Activated naive CD8-positive, alpha-beta T cell treated with anti-CD3 and anti-CD28 coated beads, Interleukin-2, amount 50 U/mL, for 24 hours (primary cell): ENCODE results near the gene KMT2D.

ENCODE experiments used
- ATAC-seq: fragments of 150-1000 bp; cut with Tn5 transposase; one replicate; pipeline ENCODE4 v1.10.0; 2021
- DNase-seq: peaks from one replicate; pipeline ENCODE4 v3.0.0; 2021
- H3K27ac Mint-ChIP-seq: one replicate; pipeline ENCODE4 v1.8.0; 2021; ENCODE audit warnings: mild to moderate bottlenecking, mixed read lengths
- H3K27me3 Mint-ChIP-seq: one replicate; pipeline ENCODE4 v1.8.0; 2021; ENCODE audit warnings: mixed read lengths
- H3K36me3 Mint-ChIP-seq: one replicate; pipeline ENCODE4 v1.8.0; 2021; ENCODE audit warnings: low read depth, mixed read lengths
- H3K4me1 Mint-ChIP-seq: one replicate; pipeline ENCODE4 v1.8.0; 2021; ENCODE audit warnings: mixed read lengths
- H3K4me3 Mint-ChIP-seq: one replicate; pipeline ENCODE4 v1.8.0; 2021; ENCODE audit warnings: mild to moderate bottlenecking, moderate library complexity, mixed read lengths
- H3K9me3 Mint-ChIP-seq: one replicate; pipeline ENCODE4 v1.8.0; 2021; ENCODE audit warnings: mixed read lengths

Gene KMT2D, protein sequence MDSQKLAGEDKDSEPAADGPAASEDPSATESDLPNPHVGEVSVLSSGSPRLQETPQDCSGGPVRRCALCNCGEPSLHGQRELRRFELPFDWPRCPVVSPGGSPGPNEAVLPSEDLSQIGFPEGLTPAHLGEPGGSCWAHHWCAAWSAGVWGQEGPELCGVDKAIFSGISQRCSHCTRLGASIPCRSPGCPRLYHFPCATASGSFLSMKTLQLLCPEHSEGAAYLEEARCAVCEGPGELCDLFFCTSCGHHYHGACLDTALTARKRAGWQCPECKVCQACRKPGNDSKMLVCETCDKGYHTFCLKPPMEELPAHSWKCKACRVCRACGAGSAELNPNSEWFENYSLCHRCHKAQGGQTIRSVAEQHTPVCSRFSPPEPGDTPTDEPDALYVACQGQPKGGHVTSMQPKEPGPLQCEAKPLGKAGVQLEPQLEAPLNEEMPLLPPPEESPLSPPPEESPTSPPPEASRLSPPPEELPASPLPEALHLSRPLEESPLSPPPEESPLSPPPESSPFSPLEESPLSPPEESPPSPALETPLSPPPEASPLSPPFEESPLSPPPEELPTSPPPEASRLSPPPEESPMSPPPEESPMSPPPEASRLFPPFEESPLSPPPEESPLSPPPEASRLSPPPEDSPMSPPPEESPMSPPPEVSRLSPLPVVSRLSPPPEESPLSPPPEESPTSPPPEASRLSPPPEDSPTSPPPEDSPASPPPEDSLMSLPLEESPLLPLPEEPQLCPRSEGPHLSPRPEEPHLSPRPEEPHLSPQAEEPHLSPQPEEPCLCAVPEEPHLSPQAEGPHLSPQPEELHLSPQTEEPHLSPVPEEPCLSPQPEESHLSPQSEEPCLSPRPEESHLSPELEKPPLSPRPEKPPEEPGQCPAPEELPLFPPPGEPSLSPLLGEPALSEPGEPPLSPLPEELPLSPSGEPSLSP (N-terminal part only)

GRCh38 chr12:49060237-49061156, at the start of gene KMT2D:
Gene KMT2D, minus strand, starts transcription at chr12:49060794. Its CDS starts 5,470 bp downstream, at chr12:49055324.
- Mint-ChIP-seq H3K36me3 (peaks cover 12% of the 10 kb centered on the region), H3K4me3 (peak within 1 kb of the TSS; percentile 97), H3K4me1 (peaks cover 44% of the 10 kb centered on the region), H3K9me3 (no peaks in the 10 kb centered on the region), H3K27me3 (no peaks in the 10 kb centered on the region), H3K27ac (peak within 1 kb of the TSS; percentile 95)
- ATAC-seq: peak; percentile 78
- peak; percentile 89 for DNase-seq

GRCh38 chr12:49109641-49110463, 49.3 kb upstream of the KMT2D start:
- DNase-seq (no peak), ATAC-seq (no peak)
- peaks cover 28% of the 10 kb centered on the region for H3K4me1 Mint-ChIP-seq

DNA sequence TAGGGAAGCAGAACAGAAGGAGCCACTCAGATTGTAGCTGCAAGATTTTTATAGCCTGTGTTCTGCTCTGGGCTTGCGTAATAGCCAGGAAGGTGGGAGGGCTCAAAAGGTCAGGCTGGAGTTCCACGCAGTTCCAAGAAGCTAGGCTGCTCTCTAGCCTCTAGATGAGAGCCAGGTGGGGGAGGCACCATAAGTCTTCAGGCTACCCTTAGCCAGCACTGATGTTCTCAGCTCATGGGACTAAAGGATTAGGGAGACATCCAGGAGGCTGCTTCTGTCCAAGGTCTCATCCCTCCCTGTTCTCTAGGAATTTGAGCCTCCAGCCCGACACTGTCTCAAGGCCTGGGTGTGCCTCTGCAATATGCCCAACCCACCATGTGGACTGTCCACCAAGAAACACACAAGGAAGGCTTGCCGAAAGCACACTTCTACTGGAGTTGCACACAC, 48.4 kb upstream of the KMT2D start:
- DNase-seq: no peak
- H3K27ac Mint-ChIP-seq: no peak overlapping the region
- peaks cover 4% of the 10 kb centered on the region for H3K36me3 Mint-ChIP-seq

More at GRCh38 chr12:49109641-49110463, 49.3 kb upstream of the KMT2D start:
- Mint-ChIP-seq H3K36me3 (peaks cover 4% of the 10 kb centered on the region), H3K27me3 (no peaks in the 10 kb centered on the region), H3K4me3 (peak overlapping the region; percentile 91), H3K9me3 (no peaks in the 10 kb centered on the region), H3K27ac (peak overlapping the region; percentile 89)

DNA sequence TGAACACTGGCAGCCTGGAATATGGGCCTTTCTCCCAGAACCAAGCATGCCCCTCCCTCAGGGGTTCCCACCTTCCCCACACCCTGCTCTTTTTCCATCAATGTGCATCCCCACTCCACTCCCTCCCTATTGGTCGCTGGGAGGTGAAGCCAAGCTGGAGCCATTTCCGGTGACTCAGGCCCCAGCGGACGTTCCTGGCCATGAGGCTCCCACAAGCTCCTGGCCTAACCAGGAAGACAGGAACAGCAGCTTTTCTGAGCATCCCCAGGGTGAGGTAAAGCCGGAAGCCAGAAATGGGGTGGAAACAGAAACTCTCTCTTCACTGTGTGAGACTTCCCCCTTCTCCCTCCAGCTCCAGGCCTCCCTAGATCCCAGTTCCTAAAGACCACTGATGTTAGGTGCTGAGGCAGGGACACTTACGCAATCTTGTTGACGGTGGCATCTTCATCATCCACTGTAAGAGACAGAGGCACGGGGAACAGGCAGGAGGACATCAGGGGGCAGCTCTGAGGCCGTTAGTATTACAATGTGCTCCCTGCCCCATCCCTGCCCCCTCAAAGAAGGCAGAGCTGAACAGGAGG, 45.0 kb upstream of the KMT2D start:
- ATAC-seq (no peak), DNase-seq (no peak)
- H3K36me3 Mint-ChIP-seq: peaks cover 4% of the 10 kb centered on the region
- no peak overlapping the region for H3K4me3 Mint-ChIP-seq
- no peaks in the 10 kb centered on the region for H3K9me3 Mint-ChIP-seq
- no peak overlapping the region for H3K27ac Mint-ChIP-seq
- peaks cover 22% of the 10 kb centered on the region for H3K4me1 Mint-ChIP-seq
- no peaks in the 10 kb centered on the region for H3K27me3 Mint-ChIP-seq

More for the DNA sequence above, 48.4 kb upstream of the KMT2D start:
- Mint-ChIP-seq H3K4me1 (peaks cover 28% of the 10 kb centered on the region), H3K27me3 (no peaks in the 10 kb centered on the region), H3K9me3 (no peaks in the 10 kb centered on the region), H3K4me3 (peak overlapping the region; percentile 91)
- no peak for ATAC-seq

DNA sequence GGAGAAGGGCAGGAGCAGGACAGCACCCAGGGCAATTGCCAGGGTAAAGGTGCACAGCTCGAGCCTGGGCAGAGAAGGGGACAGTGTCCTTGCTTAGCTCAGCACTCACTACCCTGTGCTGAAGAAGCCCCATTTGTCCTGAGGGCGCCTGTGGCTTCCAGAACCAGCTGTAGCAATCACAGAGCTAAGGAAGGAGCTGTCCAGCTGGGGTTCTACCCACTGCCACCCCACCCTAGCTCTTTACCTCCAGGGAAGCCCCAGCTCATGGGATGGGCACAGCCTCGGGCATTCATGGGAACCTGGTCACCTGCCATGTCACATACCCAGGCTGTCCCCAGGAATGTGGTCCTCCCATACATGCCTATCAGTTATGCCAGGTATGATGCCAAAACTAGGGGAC, 44.2 kb upstream of the KMT2D start:
- DNase-seq (no peak), ATAC-seq (no peak)
- no peak overlapping the region for H3K27ac Mint-ChIP-seq
- H3K36me3 Mint-ChIP-seq: peaks cover 4% of the 10 kb centered on the region
- no peak overlapping the region for H3K4me3 Mint-ChIP-seq
- no peaks in the 10 kb centered on the region for H3K9me3 Mint-ChIP-seq
- no peaks in the 10 kb centered on the region for H3K27me3 Mint-ChIP-seq
- peaks cover 18% of the 10 kb centered on the region for H3K4me1 Mint-ChIP-seq

GRCh38 chr12:49100380-49100779, 39.8 kb upstream of the KMT2D start:
- H3K4me1 Mint-ChIP-seq: no peaks in the 10 kb centered on the region
- H3K4me3 Mint-ChIP-seq: no peak overlapping the region
- H3K27ac Mint-ChIP-seq: no peak overlapping the region
- peaks cover 4% of the 10 kb centered on the region for H3K27me3 Mint-ChIP-seq
- no peak for ATAC-seq
- H3K36me3 Mint-ChIP-seq: peaks cover 5% of the 10 kb centered on the region
- no peaks in the 10 kb centered on the region for H3K9me3 Mint-ChIP-seq
- DNase-seq: no peak

- H3K36me3 Mint-ChIP-seq: peaks cover 5% of the 10 kb centered on the region
- no peaks in the 10 kb centered on the region for H3K9me3 Mint-ChIP-seq
Measured at GRCh38 chr12:49098703-49099102, 38.1 kb upstream of the KMT2D start.

GRCh38 chr12:49098035-49098451, 37.4 kb upstream of the KMT2D start:
- Mint-ChIP-seq H3K9me3 (no peaks in the 10 kb centered on the region), H3K4me1 (peaks cover 12% of the 10 kb centered on the region), H3K36me3 (peaks cover 5% of the 10 kb centered on the region), H3K27me3 (peaks cover 22% of the 10 kb centered on the region), H3K4me3 (no peak overlapping the region), H3K27ac (no peak overlapping the region)
- ATAC-seq: peak; percentile 45
- peak; percentile 72 for DNase-seq

More at GRCh38 chr12:49098703-49099102, 38.1 kb upstream of the KMT2D start:
- no peak overlapping the region for H3K27ac Mint-ChIP-seq
- DNase-seq: no peak
- H3K4me3 Mint-ChIP-seq: no peak overlapping the region
- ATAC-seq: no peak
- H3K4me1 Mint-ChIP-seq: peaks cover 7% of the 10 kb centered on the region
- peaks cover 16% of the 10 kb centered on the region for H3K27me3 Mint-ChIP-seq

DNA sequence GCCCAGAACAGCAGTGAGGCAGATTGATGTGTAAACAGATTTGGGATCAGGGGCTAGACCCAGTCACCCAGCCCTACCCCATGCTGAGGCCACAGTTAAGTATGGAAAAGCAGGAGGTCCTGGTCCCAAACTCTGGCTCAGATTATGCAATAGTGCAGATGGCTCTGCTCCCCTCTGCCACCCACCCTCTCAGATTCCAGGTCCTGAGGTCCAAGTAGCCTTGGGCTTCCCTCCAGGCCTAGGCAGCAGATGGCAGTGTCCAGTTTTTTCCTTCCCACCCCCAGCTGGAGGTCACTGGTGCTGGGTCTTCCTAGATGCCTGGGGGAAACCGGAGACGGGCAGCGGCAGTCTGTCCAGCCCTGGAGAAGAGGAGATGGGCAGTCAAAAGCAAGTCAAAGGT, 36.8 kb upstream of the KMT2D start:
- Mint-ChIP-seq H3K4me1 (peaks cover 16% of the 10 kb centered on the region), H3K27ac (no peak overlapping the region), H3K27me3 (peaks cover 28% of the 10 kb centered on the region), H3K4me3 (no peak overlapping the region), H3K36me3 (peaks cover 5% of the 10 kb centered on the region), H3K9me3 (no peaks in the 10 kb centered on the region)
- DNase-seq: no peak
- ATAC-seq: no peak

DNA sequence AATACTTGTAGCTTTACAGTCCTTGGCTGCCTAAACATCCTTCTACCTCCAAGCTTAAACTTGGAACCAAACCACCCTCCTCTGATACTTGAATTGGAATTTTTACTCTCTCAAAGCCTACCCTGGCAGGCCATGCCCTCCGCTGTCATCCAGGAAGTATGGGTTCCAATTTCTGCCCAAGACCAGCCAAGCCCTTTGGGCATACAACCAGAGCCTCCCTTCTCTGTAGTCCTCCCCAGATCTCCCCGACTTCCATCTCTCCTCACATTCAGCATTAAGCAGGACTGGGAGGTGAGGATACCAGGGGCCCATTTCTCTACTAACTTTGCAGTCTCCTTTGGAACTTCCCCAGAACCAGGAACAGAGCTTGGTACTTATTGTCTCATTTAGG, 34.4 kb upstream of the KMT2D start:
- Mint-ChIP-seq H3K27ac (no peak overlapping the region), H3K4me3 (no peak overlapping the region), H3K9me3 (no peaks in the 10 kb centered on the region), H3K27me3 (peaks cover 51% of the 10 kb centered on the region), H3K4me1 (peaks cover 37% of the 10 kb centered on the region), H3K36me3 (peaks cover 5% of the 10 kb centered on the region)
- DNase-seq: no peak
- no peak for ATAC-seq

DNA sequence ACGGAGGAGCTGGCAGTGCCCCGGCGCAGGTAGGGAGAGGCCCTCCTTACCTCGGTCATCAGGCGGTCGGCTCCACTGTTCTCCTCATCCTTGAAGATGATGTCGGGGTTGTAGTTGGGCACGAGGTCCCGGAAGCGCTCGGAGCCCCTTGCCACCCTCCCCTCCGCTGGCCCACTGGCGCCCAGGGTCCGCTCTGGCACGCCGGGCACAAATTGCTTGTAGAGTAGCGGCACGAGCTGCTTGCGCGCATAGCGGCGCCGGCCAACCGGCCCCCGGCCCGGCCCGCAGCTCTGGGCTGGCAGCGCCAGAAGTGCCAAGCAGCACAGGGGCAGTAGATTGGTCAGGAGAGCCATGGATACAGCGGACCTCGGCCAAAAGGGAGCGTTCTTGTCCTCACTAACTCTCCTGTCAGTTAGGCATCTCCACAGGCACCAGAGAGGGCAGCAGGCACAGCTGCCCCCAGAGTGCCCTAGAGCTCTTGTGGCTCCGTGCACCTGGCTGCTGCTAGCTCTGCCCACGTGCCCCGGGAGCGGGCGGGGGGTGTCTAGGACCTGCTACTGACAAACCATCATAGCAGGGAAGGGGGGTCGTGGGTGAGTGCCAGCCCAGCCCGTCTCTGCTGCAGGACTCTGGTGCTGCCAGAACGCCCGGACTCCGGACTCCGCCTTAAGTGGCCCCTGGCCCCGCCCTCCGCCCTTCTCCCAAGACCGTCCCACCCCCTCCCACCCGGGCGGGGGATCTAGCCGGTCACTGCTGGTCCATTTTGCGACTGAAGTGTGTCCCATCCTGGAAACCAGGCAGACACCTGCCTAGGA, 33.8 kb upstream of the KMT2D start, which contains the start of gene DHH:
Gene DHH, minus strand, starts transcription at position 642 of the 815 bp plus-strand sequence. Its CDS starts 289 bp downstream, at position 353.
- Mint-ChIP-seq H3K27me3 (peaks cover 54% of the 10 kb centered on the region), H3K36me3 (peaks cover 5% of the 10 kb centered on the region), H3K4me3 (peak within 1 kb of the TSS; percentile 29), H3K27ac (no peak within 1 kb of the TSS), H3K9me3 (no peaks in the 10 kb centered on the region), H3K4me1 (peaks cover 41% of the 10 kb centered on the region)
- ATAC-seq (no peak), DNase-seq (no peak)

GRCh38 chr12:49093792-49094159, 33.2 kb upstream of the KMT2D start:
- Mint-ChIP-seq H3K27ac (no peak overlapping the region), H3K36me3 (peaks cover 5% of the 10 kb centered on the region), H3K4me3 (peak overlapping the region; percentile 29), H3K27me3 (peaks cover 55% of the 10 kb centered on the region), H3K9me3 (no peaks in the 10 kb centered on the region), H3K4me1 (peaks cover 42% of the 10 kb centered on the region)
- DNase-seq (no peak), ATAC-seq (no peak)
